SK-N-SH (cell line): ENCODE results near the gene SWI5.

Experiments used
- CTCF ChIP-seq: fragments of 200-600 bp; sonication (generic); IDR thresholded peaks from 2 replicates; pipeline ENCODE4 v1.6.1; 2017; ENCODE audit warnings: antibody characterized with exemption, mild to moderate bottlenecking, moderate library complexity
- EP300 ChIP-seq, 2 experiments: IDR thresholded peaks; 2 replicates each; pipeline versions ENCODE4 v1.4.0 to v1.6.1; 2012; ENCODE audit warnings: borderline replicate concordance in 1 of 2, low read depth in 1 of 2, low read length in 1 of 2
- EZH2phosphoT487 ChIP-seq: fragments of 200-600 bp; sonication (generic); IDR thresholded peaks from 2 replicates; pipeline ENCODE4 v1.6.1; 2017; ENCODE audit warnings: low read depth, mixed run types, mild to moderate bottlenecking, antibody characterized with exemption, moderate library complexity, borderline replicate concordance
- FOSL2 ChIP-seq: IDR thresholded peaks from 2 replicates; pipeline ENCODE4 v1.4.0; 2012; ENCODE audit warnings: low read depth, mild to moderate bottlenecking, moderate library complexity, borderline replicate concordance
- RXRA ChIP-seq: IDR thresholded peaks from 2 replicates; pipeline ENCODE4 v1.4.0; 2012; ENCODE audit warnings: low read depth, mild to moderate bottlenecking, borderline replicate concordance
- SIN3A ChIP-seq: IDR thresholded peaks from 2 replicates; pipeline ENCODE4 v1.6.1; 2012; ENCODE audit warnings: low read depth, mild to moderate bottlenecking, low read length, moderate library complexity, borderline replicate concordance
- TEAD4 ChIP-seq: IDR thresholded peaks from 2 replicates; pipeline ENCODE4 v1.4.0; 2012; ENCODE audit warnings: mild to moderate bottlenecking, borderline replicate concordance; ENCODE audit not compliant: insufficient read depth
- TF ChIP-seq, protein P1 (sequence below): IDR thresholded peaks from 2 replicates; pipeline ENCODE4 v1.6.1; 2012; ENCODE audit warnings: mild to moderate bottlenecking, low read depth, low read length, moderate library complexity

DNA sequence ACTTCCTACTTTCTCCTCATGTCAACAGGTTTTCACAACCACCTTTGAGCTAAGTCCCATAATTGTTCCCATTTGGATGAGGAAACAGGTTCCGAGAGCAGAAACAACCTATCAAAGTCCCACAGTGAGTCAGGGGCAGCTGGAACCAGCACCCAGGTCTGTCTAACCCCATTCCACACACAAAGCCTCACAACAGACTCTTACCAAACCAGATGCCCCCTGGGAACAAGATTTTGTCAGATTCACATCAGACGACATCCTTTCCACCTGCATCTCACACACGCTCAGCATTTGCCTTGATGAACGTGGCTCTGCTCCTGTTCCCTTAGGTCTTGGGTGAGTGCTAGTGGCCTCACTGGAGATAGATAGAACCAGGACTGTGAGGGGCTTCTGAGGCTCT lies 17.0 kb downstream of the SWI5 start:
- TF ChIP-seq RXRA (no peak), CTCF (no peak), TEAD4 (no peak), EP300 (IDR thresholded peaks at IDR 0.05; ENCODE audit: borderline replicate concordance in 1 of 2, low read depth in 1 of 2, low read length in 1 of 2) (no peak), EZH2phosphoT487 (no peak), FOSL2 (no peak), SIN3A (no peak)
- TF ChIP-seq, protein P1, sequence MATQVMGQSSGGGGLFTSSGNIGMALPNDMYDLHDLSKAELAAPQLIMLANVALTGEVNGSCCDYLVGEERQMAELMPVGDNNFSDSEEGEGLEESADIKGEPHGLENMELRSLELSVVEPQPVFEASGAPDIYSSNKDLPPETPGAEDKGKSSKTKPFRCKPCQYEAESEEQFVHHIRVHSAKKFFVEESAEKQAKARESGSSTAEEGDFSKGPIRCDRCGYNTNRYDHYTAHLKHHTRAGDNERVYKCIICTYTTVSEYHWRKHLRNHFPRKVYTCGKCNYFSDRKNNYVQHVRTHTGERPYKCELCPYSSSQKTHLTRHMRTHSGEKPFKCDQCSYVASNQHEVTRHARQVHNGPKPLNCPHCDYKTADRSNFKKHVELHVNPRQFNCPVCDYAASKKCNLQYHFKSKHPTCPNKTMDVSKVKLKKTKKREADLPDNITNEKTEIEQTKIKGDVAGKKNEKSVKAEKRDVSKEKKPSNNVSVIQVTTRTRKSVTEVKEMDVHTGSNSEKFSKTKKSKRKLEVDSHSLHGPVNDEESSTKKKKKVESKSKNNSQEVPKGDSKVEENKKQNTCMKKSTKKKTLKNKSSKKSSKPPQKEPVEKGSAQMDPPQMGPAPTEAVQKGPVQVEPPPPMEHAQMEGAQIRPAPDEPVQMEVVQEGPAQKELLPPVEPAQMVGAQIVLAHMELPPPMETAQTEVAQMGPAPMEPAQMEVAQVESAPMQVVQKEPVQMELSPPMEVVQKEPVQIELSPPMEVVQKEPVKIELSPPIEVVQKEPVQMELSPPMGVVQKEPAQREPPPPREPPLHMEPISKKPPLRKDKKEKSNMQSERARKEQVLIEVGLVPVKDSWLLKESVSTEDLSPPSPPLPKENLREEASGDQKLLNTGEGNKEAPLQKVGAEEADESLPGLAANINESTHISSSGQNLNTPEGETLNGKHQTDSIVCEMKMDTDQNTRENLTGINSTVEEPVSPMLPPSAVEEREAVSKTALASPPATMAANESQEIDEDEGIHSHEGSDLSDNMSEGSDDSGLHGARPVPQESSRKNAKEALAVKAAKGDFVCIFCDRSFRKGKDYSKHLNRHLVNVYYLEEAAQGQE = no peak
